Muscle of back (tissue), 11 donors: ENCODE data around the gene ADAMTS2. TPM values are rescaled to one million over a fixed set of nuclear protein-coding genes. Genes with fewer than 3 reads are reported as not detected.
"Not testable (repeated sequence)": the region's sequence is repeated elsewhere in the genome, so short reads cannot be mapped to it uniquely, and the experiment has no call there.

Experiments
- DNase-seq, 3 donors: peaks; one replicate each; pipeline versions ENCODE4 v3.0.0 to v3.0.0-alpha.2; 2013
- polyA plus RNA-seq, 10 donors: library from polyadenylated mRNA; unstranded; fragments of 120-200 nt; gene quantifications; one replicate each; pipeline ENCODE4 v1.2.1, GENCODE V29; 2013; ENCODE audit not compliant: insufficient read length in 10 of 10

ADAMTS2 gene
- polyA plus RNA-seq, 10 donors, result 26.0 to 52.8 (median 42.1) TPM

GRCh38 chr5:179327021-179327735 lies 18.1 kb downstream of the ADAMTS2 start:
- peak in 1 of 3 donors; percentile 59 for DNase-seq

DNA sequence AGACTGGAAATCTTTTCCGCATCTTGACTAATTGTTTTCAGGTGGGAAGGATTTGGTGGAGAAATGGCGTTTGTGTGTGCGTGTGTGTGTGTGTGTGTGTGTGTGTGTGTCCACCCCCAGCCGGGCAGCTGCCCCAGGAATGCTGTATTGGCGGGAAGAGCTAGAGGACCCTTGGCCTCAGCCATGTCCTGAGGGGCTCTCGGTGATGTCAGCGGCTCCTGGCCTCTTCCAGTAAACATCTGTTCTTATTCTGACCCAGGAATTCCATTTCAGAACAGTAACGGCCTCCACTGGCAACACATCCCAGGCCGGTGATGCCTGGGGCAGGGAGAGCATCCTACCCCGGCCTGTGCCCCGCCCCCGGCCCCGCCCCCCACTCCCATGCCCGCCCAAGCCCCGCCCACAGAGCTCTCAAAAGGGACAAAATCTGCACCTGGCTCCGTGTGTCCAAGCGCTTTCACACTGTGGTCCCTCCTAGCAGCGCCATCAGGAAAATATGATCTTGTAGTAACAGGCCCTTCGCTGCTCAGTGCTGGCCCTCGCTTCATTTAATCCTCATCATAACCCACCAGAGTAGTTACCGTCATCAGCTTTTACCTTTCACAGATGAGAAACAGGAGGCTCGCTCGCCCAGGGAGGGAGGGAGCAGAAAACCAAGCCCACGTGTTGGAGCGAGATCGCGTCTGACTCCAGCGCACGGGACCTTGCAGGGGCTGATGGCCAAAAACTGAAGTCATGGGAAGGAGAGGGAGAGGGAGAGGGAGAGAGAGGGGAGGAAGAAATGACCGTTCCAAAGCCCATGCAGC lies 18.9 kb downstream of the ADAMTS2 start:
- peak; percentile 84 to 97 (median 95) for DNase-seq

DNA sequence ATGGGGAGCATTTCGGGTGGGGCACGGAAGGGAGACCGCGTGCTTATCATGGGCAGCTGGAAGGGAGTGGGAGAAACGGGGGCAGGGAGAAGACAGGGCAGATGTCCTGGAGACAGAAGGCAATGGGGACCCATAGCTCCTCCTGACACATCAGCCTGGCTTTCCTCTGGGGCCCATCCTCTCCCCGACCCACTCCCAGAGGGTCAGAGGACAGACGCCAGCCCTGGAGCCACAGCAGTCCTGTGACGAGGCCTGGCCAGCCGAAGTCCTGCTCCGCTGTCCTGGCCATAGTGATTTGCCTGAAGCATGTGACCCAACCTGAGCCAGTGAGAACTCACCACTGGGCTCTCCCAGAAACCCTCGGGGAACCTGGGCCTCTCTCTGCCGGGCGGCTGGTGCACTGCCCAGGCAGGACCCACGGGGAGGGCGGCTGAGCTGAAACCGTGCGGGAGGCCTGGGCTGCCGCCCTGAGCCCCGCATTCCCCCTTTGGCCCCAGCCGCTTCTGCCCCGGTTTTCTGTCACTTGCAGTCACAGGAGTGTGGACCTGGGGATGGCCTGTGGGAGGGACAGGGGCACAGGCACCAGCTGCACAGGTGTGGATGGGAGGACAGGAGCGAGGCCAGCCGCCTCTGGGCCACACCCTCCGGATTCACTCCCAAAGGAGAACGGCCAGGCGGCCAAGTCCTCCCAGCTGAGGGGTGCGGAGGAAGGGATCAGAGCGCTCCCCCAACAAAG lies 19.8 kb downstream of the ADAMTS2 start:
- no peak for DNase-seq

DNA sequence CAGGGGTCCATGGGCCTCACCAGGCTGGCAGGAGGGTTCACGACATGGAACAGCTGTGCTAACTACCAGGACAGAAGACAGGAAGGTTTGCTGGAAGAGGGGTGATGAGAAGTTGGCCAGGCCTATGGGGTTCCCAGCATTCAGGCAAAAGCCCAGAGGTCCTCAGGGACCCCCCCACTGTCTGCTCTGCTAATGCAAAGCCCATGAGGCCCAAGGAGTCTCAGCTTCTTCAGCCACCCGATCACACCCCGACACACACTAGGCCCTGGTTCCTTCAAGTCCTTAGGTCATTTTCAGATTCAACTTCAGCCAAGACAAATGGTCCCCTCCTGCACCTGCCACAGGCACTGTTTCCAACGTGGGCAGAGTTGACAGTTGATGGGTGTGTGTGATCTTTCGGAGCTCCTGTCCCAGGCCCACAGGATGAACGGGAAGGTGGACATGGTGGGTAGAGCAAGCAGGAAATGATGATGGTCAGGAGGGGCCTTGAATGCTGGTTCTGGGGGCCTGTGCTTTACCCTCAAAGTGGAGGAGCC lies 20.4 kb downstream of the ADAMTS2 start:
- no peak for DNase-seq

DNA sequence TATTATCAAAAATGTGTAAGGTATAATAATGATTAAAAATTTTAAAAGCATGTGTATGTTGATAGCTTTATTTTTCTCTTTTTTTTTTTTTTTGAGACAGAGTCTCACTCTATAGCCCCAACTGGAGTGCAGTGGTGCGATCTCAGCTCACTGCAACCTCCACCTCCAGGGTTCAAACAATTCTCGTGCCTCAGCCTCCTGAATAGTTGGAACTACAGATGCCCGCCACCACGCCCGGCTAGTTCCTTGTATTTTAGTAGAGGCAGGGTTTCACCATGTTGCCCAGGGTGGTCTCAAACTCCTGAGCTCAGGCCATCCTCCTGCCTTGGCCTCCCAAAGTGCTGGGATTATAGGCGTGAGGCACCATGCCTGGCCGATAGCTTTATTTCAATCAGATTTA lies 20.9 kb downstream of the ADAMTS2 start:
- not testable (repeated sequence) for DNase-seq

GRCh38 chr5:179323026-179323870 lies 22.0 kb downstream of the ADAMTS2 start:
- no peak for DNase-seq

GRCh38 chr5:179322071-179323025 lies 22.9 kb downstream of the ADAMTS2 start:
- no peak for DNase-seq

DNA sequence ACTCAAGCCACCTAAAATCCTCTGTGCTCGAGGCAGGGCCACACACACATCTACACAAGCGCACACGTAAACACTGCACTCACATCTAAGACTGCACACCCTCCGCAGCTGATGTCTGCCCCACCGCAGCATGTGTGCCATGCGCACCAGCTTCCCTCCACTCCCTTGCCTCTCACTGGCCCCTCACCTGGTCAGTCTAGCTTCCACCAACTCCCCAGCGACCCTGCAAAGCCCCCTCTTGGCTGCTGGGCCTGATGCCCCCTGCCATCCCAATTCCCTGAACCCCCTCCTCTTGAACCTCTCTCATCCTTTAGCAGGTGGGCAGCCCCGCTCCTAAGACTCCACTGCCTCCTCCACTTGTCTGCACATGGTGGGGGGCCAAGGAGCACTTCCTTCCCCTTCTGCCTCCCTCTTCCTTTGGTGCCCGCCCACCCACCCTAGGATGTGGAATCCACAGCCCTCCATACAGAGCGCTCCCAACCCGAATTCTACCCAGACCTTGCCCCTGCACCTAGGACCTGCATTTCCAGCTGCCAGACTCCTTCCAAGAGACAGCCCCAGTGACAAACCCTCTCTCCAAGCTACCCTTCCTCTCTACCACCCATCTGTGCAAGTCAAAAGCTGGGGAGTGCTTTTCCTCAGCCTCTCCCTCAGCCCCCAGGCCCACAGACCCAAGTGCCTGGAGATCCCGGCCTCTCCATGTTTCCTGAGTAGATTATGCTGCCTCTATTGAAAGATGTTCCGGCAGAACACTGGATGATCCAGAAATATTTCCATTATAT lies 23.9 kb downstream of the ADAMTS2 start:
- DNase-seq, result no peak

GRCh38 chr5:179319741-179320281 lies 25.4 kb downstream of the ADAMTS2 start:
- DNase-seq, result peak in 1 of 3 donors; percentile 66

DNA sequence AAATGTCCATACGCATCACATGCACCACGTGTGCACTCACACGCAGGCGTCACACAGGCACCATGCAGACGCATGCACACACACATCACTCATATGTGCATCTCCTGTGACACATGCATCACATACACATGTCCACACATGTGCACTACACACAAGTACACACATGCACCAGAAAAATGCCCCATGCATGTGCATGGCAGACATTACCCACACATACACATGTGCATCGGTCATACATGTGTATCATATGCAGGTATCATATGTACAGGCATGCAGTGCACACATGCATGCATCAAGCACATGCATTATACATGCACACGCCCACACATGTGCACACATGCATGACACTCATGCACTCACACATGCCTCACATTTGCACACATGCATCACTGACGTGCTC lies 26.1 kb downstream of the ADAMTS2 start:
- no peak for DNase-seq

DNA sequence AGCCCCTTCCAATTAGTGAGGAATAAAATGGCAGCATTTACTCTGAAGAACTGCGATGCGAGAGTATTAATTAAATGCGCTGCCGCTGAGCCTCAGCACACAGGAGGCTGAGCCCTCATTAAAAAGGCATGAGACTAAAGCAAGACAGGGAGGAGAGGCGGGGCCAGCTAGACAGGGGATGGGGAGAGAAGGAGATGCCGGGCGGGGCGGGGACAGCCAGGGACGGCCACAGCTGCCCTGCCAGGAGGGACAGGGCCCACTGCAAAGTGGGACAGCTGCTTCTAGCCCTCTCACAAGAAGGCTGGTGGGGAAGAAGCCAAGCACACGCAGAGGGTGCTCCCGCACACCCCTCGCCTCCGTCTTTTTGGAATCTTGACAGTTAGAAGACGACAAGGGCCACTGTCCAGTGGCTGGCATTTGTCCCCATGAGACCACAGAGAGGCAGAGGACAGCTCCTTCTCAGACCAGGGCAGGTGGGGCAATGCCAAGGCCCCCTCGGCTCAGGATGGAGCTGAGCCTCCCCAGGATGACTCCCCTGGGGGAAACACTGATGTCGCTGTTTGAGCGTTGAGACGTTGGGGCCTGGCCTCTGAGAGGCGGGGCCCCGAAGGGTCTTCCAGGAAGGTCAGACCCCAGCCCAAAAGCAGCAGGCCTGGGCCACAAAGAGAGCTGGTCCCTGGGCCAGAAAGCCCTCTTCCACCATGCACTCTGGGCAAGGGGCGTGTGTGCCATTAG lies 26.9 kb downstream of the ADAMTS2 start:
- DNase-seq, result peak in 1 of 3 donors; percentile 72

- no peak for DNase-seq
Observed at GRCh38 chr5:179317411-179318220, 27.6 kb downstream of the ADAMTS2 start.

- peak in 2 of 3 donors; percentile 51 to 77 for DNase-seq
Observed at GRCh38 chr5:179316982-179317381, 28.3 kb downstream of the ADAMTS2 start.

GRCh38 chr5:179316111-179316551 lies 29.1 kb downstream of the ADAMTS2 start:
- DNase-seq, result no peak

- DNase-seq, result no peak
Observed at GRCh38 chr5:179315356-179315890, 29.8 kb downstream of the ADAMTS2 start.

DNA sequence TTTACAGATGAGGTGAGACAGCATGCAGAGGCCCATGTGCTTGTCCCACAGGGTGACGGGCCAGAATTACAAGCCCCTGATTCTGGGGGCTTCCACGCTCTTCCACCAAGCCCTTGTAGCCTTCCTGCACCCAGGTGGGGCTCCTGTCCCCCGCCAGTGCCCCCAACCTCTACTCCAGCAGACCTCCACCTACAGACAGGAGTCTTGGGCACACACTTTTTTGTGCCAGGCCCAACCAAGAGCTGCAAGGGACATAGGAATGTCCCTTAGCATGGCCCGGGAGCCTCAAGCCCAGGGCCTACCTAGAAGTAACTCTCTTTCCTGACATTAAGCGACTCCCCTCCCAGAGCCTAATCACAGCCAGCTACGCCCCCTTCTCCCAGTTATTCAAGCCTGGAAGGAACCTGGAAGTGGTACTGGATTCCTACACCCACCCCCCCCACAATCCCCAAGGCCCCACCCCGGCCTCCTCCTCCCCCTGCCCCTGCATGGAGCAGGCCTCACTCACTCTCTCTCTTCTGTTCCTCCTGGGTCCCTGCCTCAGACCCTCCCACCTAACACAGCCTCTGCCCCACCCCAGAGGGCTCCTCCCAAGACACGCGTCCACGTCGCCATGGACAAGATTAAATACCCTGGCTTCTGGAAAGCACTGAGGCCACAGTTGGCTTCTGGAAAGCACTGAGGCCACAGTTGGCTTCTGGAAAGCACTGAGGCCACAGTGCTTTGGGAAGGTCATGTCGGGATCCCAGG lies 30.5 kb downstream of the ADAMTS2 start:
- DNase-seq, result no peak
